ENCODE measurements around the gene GNPNAT1.

DNA sequence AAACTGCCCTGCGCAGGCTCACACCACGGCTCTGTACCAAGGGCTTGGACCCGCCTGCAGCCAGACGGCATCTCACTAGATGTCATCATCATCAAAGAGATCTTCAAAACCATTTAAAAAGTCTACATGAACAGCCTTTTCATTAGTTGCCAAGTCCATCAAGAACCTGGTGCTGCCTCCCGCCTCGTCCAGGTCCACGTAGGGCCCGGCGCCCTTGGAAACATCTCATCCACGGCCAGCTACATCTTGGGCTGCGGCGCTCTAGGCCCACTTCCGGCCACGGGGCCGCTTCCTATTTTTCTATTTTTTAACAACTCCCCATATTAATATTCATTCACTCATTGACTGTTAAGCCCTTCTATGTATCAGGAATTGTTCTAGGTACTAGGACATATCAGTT is 7.4 kb upstream of the GNPNAT1 start:
- no peak for TF ChIP-seq CTCF (IDR thresholded peaks at IDR 0.05; ENCODE audit: control extremely low read depth in 1 of 3, insufficient read depth in 1 of 3, low read depth in 1 of 3, low read length in 3 of 3)
- TF ChIP-seq POLR2AphosphoS5 (IDR thresholded peaks at IDR 0.05; ENCODE audit: low read depth, low read length): no peak
- TF ChIP-seq BCL11A (IDR thresholded peaks at IDR 0.05; ENCODE audit: low read depth in 2 of 2, low read length in 2 of 2): no peak

Data from H1 (cell line).